H1 (cell line): ENCODE results near the gene SNAPIN.
A peak's percentile ranks its signal among the peaks of the same experiment; 100 is the strongest.

ENCODE experiments used
- CEBPB ChIP-seq: IDR thresholded peaks from 2 replicates; pipeline ENCODE4 v1.6.1; 2012; ENCODE audit warnings: low read depth, low read length
- CTBP2 ChIP-seq: IDR thresholded peaks from 2 replicates; pipeline ENCODE4 v1.7.0; 2011; ENCODE audit warnings: borderline replicate concordance, mild to moderate bottlenecking, moderate library complexity, mixed read lengths, low read length; ENCODE audit not compliant: insufficient read depth, insufficient read length
- CTCF ChIP-seq, 3 experiments: IDR thresholded peaks; 1 replicate in 2 of 3; 2 replicates in 1 of 3; pipeline versions ENCODE4 v1.5.1 to v1.6.1; 2011; ENCODE audit warnings: low read length in 3 of 3, mild to moderate bottlenecking in 3 of 3, inconsistent platforms in 2 of 3, low read depth in 1 of 3, moderate library complexity in 1 of 3; ENCODE audit not compliant: insufficient read depth in 1 of 3; ENCODE audit errors: control extremely low read depth in 1 of 3
- E2F6 ChIP-seq: IDR thresholded peaks from 2 replicates; pipeline ENCODE4 v1.6.1; 2012; ENCODE audit warnings: inconsistent platforms
- GABPA ChIP-seq: IDR thresholded peaks from 2 replicates; pipeline ENCODE4 v1.6.1; 2011; ENCODE audit warnings: mild to moderate bottlenecking, low read length, moderate library complexity, borderline replicate concordance; ENCODE audit not compliant: insufficient read depth
- HDAC2 ChIP-seq, 2 experiments: fragments of 300-600 bp in 1 of 2; sonication (generic) in 1 of 2; IDR thresholded peaks; 2 replicates each; pipeline ENCODE4 v1.6.1; 2011 to 2012; ENCODE audit warnings: low read depth in 2 of 2, low read length in 2 of 2, mild to moderate bottlenecking in 2 of 2, moderate library complexity in 2 of 2, borderline replicate concordance in 1 of 2, inconsistent platforms in 1 of 2
- JUN ChIP-seq: IDR thresholded peaks from 2 replicates; pipeline ENCODE4 v1.6.1; 2011; ENCODE audit warnings: low read depth, mild to moderate bottlenecking, improper control_type of control experiment, low read length
- MAFK ChIP-seq: IDR thresholded peaks from 2 replicates; pipeline ENCODE4 v1.6.1; 2012; ENCODE audit warnings: low read depth, mild to moderate bottlenecking, improper control_type of control experiment, low read length
- POLR2A ChIP-seq, 2 experiments: IDR thresholded peaks; 1 replicate in 1 of 2; 2 replicates in 1 of 2; pipeline ENCODE4 v1.6.1; 2011; ENCODE audit warnings: low read depth in 2 of 2, low read length in 2 of 2, mild to moderate bottlenecking in 2 of 2; ENCODE audit errors: control extremely low read depth in 1 of 2
- SIN3A ChIP-seq, 2 experiments: IDR thresholded peaks in 1 of 2; conservative IDR thresholded peaks in 1 of 2; 2 replicates each; pipeline ENCODE4 v1.6.1; 2011 to 2012; ENCODE audit warnings: low read length in 2 of 2, improper control_type of control experiment in 1 of 2, low read depth in 1 of 2, mild to moderate bottlenecking in 1 of 2
- TAF1 ChIP-seq: IDR thresholded peaks from 2 replicates; pipeline ENCODE4 v1.6.1; 2011; ENCODE audit warnings: mild to moderate bottlenecking, low read depth, low read length
- USF2 ChIP-seq: IDR thresholded peaks from 2 replicates; pipeline ENCODE4 v1.6.1; 2011; ENCODE audit warnings: low read length, improper control_type of control experiment
- ZNF274 ChIP-seq: IDR thresholded peaks from 2 replicates; pipeline ENCODE4 v1.7.0; 2012; ENCODE audit warnings: low read length, borderline replicate concordance; ENCODE audit errors: extremely low read depth

GRCh38 chr1:153662269-153662668 is 3.8 kb downstream of the SNAPIN start:
- TF ChIP-seq GABPA (no peak), CEBPB (no peak), SIN3A (conservative IDR thresholded peaks at IDR 0.05 in 1 of 2, IDR thresholded peaks at IDR 0.05 in 1 of 2; ENCODE audit: low read depth in 1 of 2, low read length in 2 of 2) (0 out of 4 replicates have a peak, but pooled peaks of 1 of the 2 experiments have one; percentile 31), CTCF (IDR thresholded peaks at IDR 0.05; ENCODE audit: control extremely low read depth in 1 of 3, insufficient read depth in 1 of 3, low read depth in 1 of 3, low read length in 3 of 3) (no peak), MAFK (no peak), CTBP2 (no peak), JUN (no peak), USF2 (no peak), E2F6 (no peak), HDAC2 (IDR thresholded peaks at IDR 0.05; ENCODE audit: borderline replicate concordance in 1 of 2, low read depth in 2 of 2, low read length in 2 of 2) (no peak), POLR2A (IDR thresholded peaks at IDR 0.05; ENCODE audit: control extremely low read depth in 1 of 2, low read depth in 2 of 2, low read length in 2 of 2) (no peak; a peak in 1 of 3 replicates), ZNF274 (no peak), TAF1 (no peak)
